Sigmoid colon (tissue), 3 donors: ENCODE measurements around the gene CISD3.

Experiments
- CTCF ChIP-seq, 4 experiments: fragments of 450-650 bp in 3 of 4; fragments of 200-600 bp in 1 of 4; IDR thresholded peaks; one replicate each; pipeline ENCODE4 v1.5.1; 2016 to 2019; ENCODE audit warnings: antibody characterized with exemption in 4 of 4, mild to moderate bottlenecking in 3 of 4, moderate library complexity in 2 of 4
- POLR2A ChIP-seq, 2 donors: fragments of 450-650 bp; IDR thresholded peaks; one replicate each; pipeline ENCODE4 v1.6.1; 2016; ENCODE audit warnings: antibody characterized with exemption in 2 of 2, mild to moderate bottlenecking in 2 of 2, moderate library complexity in 2 of 2

- TF ChIP-seq CTCF (IDR thresholded peaks at IDR 0.05) (no peak), POLR2A (IDR thresholded peaks at IDR 0.05) (no peak)
Observed at GRCh38 chr17:38716368-38717005, 13.7 kb upstream of the CISD3 start.
